T-helper 2 cell treated with Interferon-gamma antibody and Interleukin-4, amounts not matched to agents 5 μg/mL and 100 μg/mL, for 36 hours (primary cell): ENCODE data around the gene IL1F10.

ENCODE experiments used
- DNase-seq: peaks from one replicate; pipeline ENCODE4 v3.0.0; 2021; ENCODE audit warnings: low spot score
- H3K27ac Mint-ChIP-seq: one replicate; pipeline ENCODE4 v1.8.0; 2021; ENCODE audit warnings: mild to moderate bottlenecking, mixed read lengths
- H3K27me3 Mint-ChIP-seq: one replicate; pipeline ENCODE4 v1.8.0; 2021; ENCODE audit warnings: low read depth, mixed read lengths
- H3K36me3 Mint-ChIP-seq: one replicate; pipeline ENCODE4 v1.8.0; 2021; ENCODE audit warnings: low read depth, mixed read lengths
- H3K4me1 Mint-ChIP-seq: one replicate; pipeline ENCODE4 v1.8.0; 2021; ENCODE audit warnings: low read depth, mixed read lengths
- H3K4me3 Mint-ChIP-seq: one replicate; pipeline ENCODE4 v1.8.0; 2022; ENCODE audit warnings: mild to moderate bottlenecking, moderate library complexity, mixed read lengths
- H3K9me3 Mint-ChIP-seq: one replicate; pipeline ENCODE4 v1.8.0; 2021; ENCODE audit warnings: mixed read lengths

The IL1F10 gene

GRCh38 chr2:113067681-113068080 lies at the start of gene IL1F10:
TSS of gene IL1F10 (plus strand) at chr2:113067970. CDS start at chr2:113072739, 4,769 bp downstream.
- Mint-ChIP-seq H3K4me1 (no peaks in the 10 kb centered on the region), H3K27ac (no peak within 1 kb of the TSS), H3K9me3 (no peaks in the 10 kb centered on the region), H3K4me3 (no peak within 1 kb of the TSS), H3K27me3 (peaks cover 15% of the 10 kb centered on the region), H3K36me3 (no peaks in the 10 kb centered on the region)
- DNase-seq = no peak

GRCh38 chr2:113018509-113018908 lies 49.3 kb upstream of the IL1F10 start:
- Mint-ChIP-seq H3K27ac (no peak overlapping the region), H3K4me1 (no peaks in the 10 kb centered on the region), H3K27me3 (peaks cover 36% of the 10 kb centered on the region), H3K36me3 (peaks cover 1% of the 10 kb centered on the region), H3K9me3 (peaks cover 6% of the 10 kb centered on the region), H3K4me3 (no peak overlapping the region)
- no peak for DNase-seq

GRCh38 chr2:113021312-113021711 lies 46.5 kb upstream of the IL1F10 start:
- no peak for DNase-seq
- Mint-ChIP-seq H3K9me3 (peaks cover 6% of the 10 kb centered on the region), H3K27me3 (peaks cover 51% of the 10 kb centered on the region), H3K4me3 (no peak overlapping the region), H3K27ac (no peak overlapping the region), H3K4me1 (no peaks in the 10 kb centered on the region), H3K36me3 (no peaks in the 10 kb centered on the region)

GRCh38 chr2:113024764-113025163 lies 43.0 kb upstream of the IL1F10 start:
- H3K4me1 Mint-ChIP-seq = no peaks in the 10 kb centered on the region
- H3K27ac Mint-ChIP-seq = no peak overlapping the region
- DNase-seq = no peak
- no peaks in the 10 kb centered on the region for H3K9me3 Mint-ChIP-seq
- H3K27me3 Mint-ChIP-seq = peaks cover 51% of the 10 kb centered on the region
- no peaks in the 10 kb centered on the region for H3K36me3 Mint-ChIP-seq
- no peak overlapping the region for H3K4me3 Mint-ChIP-seq

- Mint-ChIP-seq H3K27me3 (peaks cover 56% of the 10 kb centered on the region), H3K36me3 (no peaks in the 10 kb centered on the region), H3K9me3 (no peaks in the 10 kb centered on the region), H3K27ac (no peak overlapping the region), H3K4me3 (no peak overlapping the region), H3K4me1 (no peaks in the 10 kb centered on the region)
- no peak for DNase-seq
Measured at GRCh38 chr2:113025737-113026136, 42.0 kb upstream of the IL1F10 start.

- no peak overlapping the region for H3K4me3 Mint-ChIP-seq
- no peak for DNase-seq
- H3K4me1 Mint-ChIP-seq = no peaks in the 10 kb centered on the region
- H3K27me3 Mint-ChIP-seq = peaks cover 48% of the 10 kb centered on the region
- H3K27ac Mint-ChIP-seq = no peak overlapping the region
- H3K36me3 Mint-ChIP-seq = no peaks in the 10 kb centered on the region
- no peaks in the 10 kb centered on the region for H3K9me3 Mint-ChIP-seq
Measured at GRCh38 chr2:113027691-113028090, 40.1 kb upstream of the IL1F10 start.

- Mint-ChIP-seq H3K36me3 (no peaks in the 10 kb centered on the region), H3K27ac (no peak overlapping the region), H3K4me3 (no peak overlapping the region), H3K27me3 (peaks cover 48% of the 10 kb centered on the region), H3K4me1 (no peaks in the 10 kb centered on the region), H3K9me3 (no peaks in the 10 kb centered on the region)
- DNase-seq = no peak
Measured at GRCh38 chr2:113028112-113028511, 39.7 kb upstream of the IL1F10 start.

- no peak overlapping the region for H3K27ac Mint-ChIP-seq
Measured at GRCh38 chr2:113032737-113033136, 35.0 kb upstream of the IL1F10 start.

GRCh38 chr2:113034016-113034415 lies 33.8 kb upstream of the IL1F10 start:
- Mint-ChIP-seq H3K9me3 (no peaks in the 10 kb centered on the region), H3K4me3 (no peak overlapping the region), H3K4me1 (no peaks in the 10 kb centered on the region), H3K27me3 (peaks cover 27% of the 10 kb centered on the region), H3K27ac (no peak overlapping the region), H3K36me3 (no peaks in the 10 kb centered on the region)
- DNase-seq = no peak

More at GRCh38 chr2:113032737-113033136, 35.0 kb upstream of the IL1F10 start:
- H3K36me3 Mint-ChIP-seq = no peaks in the 10 kb centered on the region
- no peak overlapping the region for H3K4me3 Mint-ChIP-seq
- no peaks in the 10 kb centered on the region for H3K9me3 Mint-ChIP-seq
- no peak for DNase-seq
- peaks cover 29% of the 10 kb centered on the region for H3K27me3 Mint-ChIP-seq
- H3K4me1 Mint-ChIP-seq = no peaks in the 10 kb centered on the region

- no peaks in the 10 kb centered on the region for H3K9me3 Mint-ChIP-seq
- no peak overlapping the region for H3K27ac Mint-ChIP-seq
- H3K36me3 Mint-ChIP-seq = no peaks in the 10 kb centered on the region
- H3K4me3 Mint-ChIP-seq = no peak overlapping the region
- peaks cover 2% of the 10 kb centered on the region for H3K4me1 Mint-ChIP-seq
- no peak for DNase-seq
- peaks cover 23% of the 10 kb centered on the region for H3K27me3 Mint-ChIP-seq
Measured at GRCh38 chr2:113036763-113037162, 31.0 kb upstream of the IL1F10 start.

- H3K27me3 Mint-ChIP-seq = peaks cover 33% of the 10 kb centered on the region
- no peak for DNase-seq
- H3K27ac Mint-ChIP-seq = no peak overlapping the region
- H3K36me3 Mint-ChIP-seq = no peaks in the 10 kb centered on the region
- H3K4me1 Mint-ChIP-seq = peaks cover 2% of the 10 kb centered on the region
- no peak overlapping the region for H3K4me3 Mint-ChIP-seq
- H3K9me3 Mint-ChIP-seq = no peaks in the 10 kb centered on the region
Measured at GRCh38 chr2:113038291-113038690, 29.5 kb upstream of the IL1F10 start.

- Mint-ChIP-seq H3K27me3 (peaks cover 37% of the 10 kb centered on the region), H3K4me1 (peaks cover 2% of the 10 kb centered on the region), H3K4me3 (no peak overlapping the region), H3K27ac (no peak overlapping the region), H3K9me3 (no peaks in the 10 kb centered on the region), H3K36me3 (no peaks in the 10 kb centered on the region)
- DNase-seq = no peak
Measured at GRCh38 chr2:113039158-113039557, 28.6 kb upstream of the IL1F10 start.

GRCh38 chr2:113039719-113040118 lies 28.1 kb upstream of the IL1F10 start:
- no peaks in the 10 kb centered on the region for H3K36me3 Mint-ChIP-seq

GRCh38 chr2:113041871-113042270 lies 25.9 kb upstream of the IL1F10 start:
- H3K36me3 Mint-ChIP-seq = no peaks in the 10 kb centered on the region
- no peak overlapping the region for H3K4me3 Mint-ChIP-seq
- H3K9me3 Mint-ChIP-seq = no peaks in the 10 kb centered on the region
- peaks cover 42% of the 10 kb centered on the region for H3K27me3 Mint-ChIP-seq
- H3K27ac Mint-ChIP-seq = no peak overlapping the region
- H3K4me1 Mint-ChIP-seq = peaks cover 2% of the 10 kb centered on the region
- no peak for DNase-seq

More at GRCh38 chr2:113039719-113040118, 28.1 kb upstream of the IL1F10 start:
- Mint-ChIP-seq H3K27ac (no peak overlapping the region), H3K4me1 (peaks cover 2% of the 10 kb centered on the region), H3K4me3 (no peak overlapping the region), H3K9me3 (no peaks in the 10 kb centered on the region), H3K27me3 (peaks cover 39% of the 10 kb centered on the region)
- no peak for DNase-seq

- H3K4me1 Mint-ChIP-seq = no peaks in the 10 kb centered on the region
- H3K27me3 Mint-ChIP-seq = peaks cover 37% of the 10 kb centered on the region
- no peak overlapping the region for H3K4me3 Mint-ChIP-seq
- no peaks in the 10 kb centered on the region for H3K36me3 Mint-ChIP-seq
- DNase-seq = no peak
- no peak overlapping the region for H3K27ac Mint-ChIP-seq
- no peaks in the 10 kb centered on the region for H3K9me3 Mint-ChIP-seq
Measured at GRCh38 chr2:113046465-113046864, 21.3 kb upstream of the IL1F10 start.
